ENCODE measurements around the gene SCCPDH.
"Not testable (repeated sequence)": the region's sequence is repeated elsewhere in the genome, so short reads cannot be mapped to it uniquely, and the experiment has no call there.

SCCPDH gene

GRCh38 chr1:246694213-246694895 is 29.9 kb upstream of the SCCPDH start:
- not testable (repeated sequence) for H3K4me3 Mint-ChIP-seq; H3K36me3 Mint-ChIP-seq; H3K27me3 Mint-ChIP-seq; H3K4me1 Mint-ChIP-seq (ENCODE audit: low read depth); H3K27ac Mint-ChIP-seq; H3K9me3 Mint-ChIP-seq (ENCODE audit: low read depth)

- Mint-ChIP-seq H3K4me1 (ENCODE audit: low read depth) (peaks cover 7% of the 10 kb centered on the region), H3K27me3 (no peaks in the 10 kb centered on the region), H3K27ac (no peak overlapping the region)
These were observed 29.1 kb upstream of the SCCPDH start for GRCh38 chr1:246695136-246695535.

GRCh38 chr1:246695666-246696065 is 28.5 kb upstream of the SCCPDH start:
- no peaks in the 10 kb centered on the region for H3K36me3 Mint-ChIP-seq
- H3K4me1 Mint-ChIP-seq (ENCODE audit: low read depth), result peaks cover 7% of the 10 kb centered on the region
- no peak overlapping the region for H3K4me3 Mint-ChIP-seq
- no peaks in the 10 kb centered on the region for H3K9me3 Mint-ChIP-seq (ENCODE audit: low read depth)
- no peak overlapping the region for H3K27ac Mint-ChIP-seq
- H3K27me3 Mint-ChIP-seq, result no peaks in the 10 kb centered on the region

More at GRCh38 chr1:246695136-246695535, 29.1 kb upstream of the SCCPDH start:
- no peak overlapping the region for H3K4me3 Mint-ChIP-seq
- no peaks in the 10 kb centered on the region for H3K9me3 Mint-ChIP-seq (ENCODE audit: low read depth)
- no peaks in the 10 kb centered on the region for H3K36me3 Mint-ChIP-seq

- Mint-ChIP-seq H3K4me3 (peak overlapping the region; percentile 68), H3K9me3 (ENCODE audit: low read depth) (no peaks in the 10 kb centered on the region), H3K4me1 (ENCODE audit: low read depth) (peaks cover 7% of the 10 kb centered on the region), H3K36me3 (no peaks in the 10 kb centered on the region), H3K27me3 (no peaks in the 10 kb centered on the region), H3K27ac (peak overlapping the region; percentile 11)
These were observed 25.6 kb upstream of the SCCPDH start for GRCh38 chr1:246698466-246699094.

GRCh38 chr1:246699095-246699735 is 25.0 kb upstream of the SCCPDH start:
- Mint-ChIP-seq H3K27ac (peak overlapping the region; percentile 11), H3K9me3 (ENCODE audit: low read depth) (no peaks in the 10 kb centered on the region), H3K36me3 (no peaks in the 10 kb centered on the region), H3K4me3 (peak overlapping the region; percentile 68), H3K27me3 (no peaks in the 10 kb centered on the region), H3K4me1 (ENCODE audit: low read depth) (peaks cover 7% of the 10 kb centered on the region)

GRCh38 chr1:246703581-246703980 is 20.6 kb upstream of the SCCPDH start:
- no peak overlapping the region for H3K4me3 Mint-ChIP-seq
- H3K4me1 Mint-ChIP-seq (ENCODE audit: low read depth), result peaks cover 13% of the 10 kb centered on the region
- H3K36me3 Mint-ChIP-seq, result no peaks in the 10 kb centered on the region
- no peaks in the 10 kb centered on the region for H3K27me3 Mint-ChIP-seq
- H3K27ac Mint-ChIP-seq, result no peak overlapping the region
- H3K9me3 Mint-ChIP-seq (ENCODE audit: low read depth), result no peaks in the 10 kb centered on the region

GRCh38 chr1:246705368-246705767 is 18.8 kb upstream of the SCCPDH start:
- Mint-ChIP-seq H3K9me3 (ENCODE audit: low read depth) (peaks cover 4% of the 10 kb centered on the region), H3K36me3 (peaks cover 2% of the 10 kb centered on the region), H3K27ac (no peak overlapping the region), H3K27me3 (peaks cover 2% of the 10 kb centered on the region), H3K4me3 (no peak overlapping the region), H3K4me1 (ENCODE audit: low read depth) (peaks cover 9% of the 10 kb centered on the region)

- H3K4me3 Mint-ChIP-seq, result no peak overlapping the region
- peaks cover 2% of the 10 kb centered on the region for H3K36me3 Mint-ChIP-seq
- H3K9me3 Mint-ChIP-seq (ENCODE audit: low read depth), result peaks cover 4% of the 10 kb centered on the region
These were observed 16.0 kb upstream of the SCCPDH start for GRCh38 chr1:246708166-246708565.

GRCh38 chr1:246709196-246709595 is 15.0 kb upstream of the SCCPDH start:
- no peak overlapping the region for H3K27ac Mint-ChIP-seq
- peaks cover 2% of the 10 kb centered on the region for H3K36me3 Mint-ChIP-seq
- H3K9me3 Mint-ChIP-seq (ENCODE audit: low read depth), result peaks cover 4% of the 10 kb centered on the region

More at GRCh38 chr1:246708166-246708565, 16.0 kb upstream of the SCCPDH start:
- peaks cover 9% of the 10 kb centered on the region for H3K4me1 Mint-ChIP-seq (ENCODE audit: low read depth)
- H3K27me3 Mint-ChIP-seq, result peaks cover 4% of the 10 kb centered on the region
- H3K27ac Mint-ChIP-seq, result no peak overlapping the region

GRCh38 chr1:246709835-246710234 is 14.4 kb upstream of the SCCPDH start:
- Mint-ChIP-seq H3K9me3 (ENCODE audit: low read depth) (peaks cover 4% of the 10 kb centered on the region), H3K36me3 (peaks cover 2% of the 10 kb centered on the region), H3K4me1 (ENCODE audit: low read depth) (peaks cover 9% of the 10 kb centered on the region), H3K4me3 (no peak overlapping the region), H3K27ac (no peak overlapping the region), H3K27me3 (peaks cover 4% of the 10 kb centered on the region)

More at GRCh38 chr1:246709196-246709595, 15.0 kb upstream of the SCCPDH start:
- Mint-ChIP-seq H3K4me1 (ENCODE audit: low read depth) (peaks cover 9% of the 10 kb centered on the region), H3K27me3 (peaks cover 4% of the 10 kb centered on the region), H3K4me3 (no peak overlapping the region)

- peaks cover 4% of the 10 kb centered on the region for H3K9me3 Mint-ChIP-seq (ENCODE audit: low read depth)
- no peak overlapping the region for H3K27ac Mint-ChIP-seq
- H3K36me3 Mint-ChIP-seq, result peaks cover 2% of the 10 kb centered on the region
- peaks cover 9% of the 10 kb centered on the region for H3K4me1 Mint-ChIP-seq (ENCODE audit: low read depth)
- H3K27me3 Mint-ChIP-seq, result peaks cover 8% of the 10 kb centered on the region
- H3K4me3 Mint-ChIP-seq, result no peak overlapping the region
These were observed 12.6 kb upstream of the SCCPDH start for GRCh38 chr1:246711548-246712003.

GRCh38 chr1:246712428-246712827 is 11.8 kb upstream of the SCCPDH start:
- H3K4me3 Mint-ChIP-seq; H3K27ac Mint-ChIP-seq; H3K4me1 Mint-ChIP-seq (ENCODE audit: low read depth); H3K9me3 Mint-ChIP-seq (ENCODE audit: low read depth); H3K36me3 Mint-ChIP-seq; H3K27me3 Mint-ChIP-seq: not testable (repeated sequence)

- H3K4me3 Mint-ChIP-seq; H3K27ac Mint-ChIP-seq; H3K9me3 Mint-ChIP-seq (ENCODE audit: low read depth); H3K36me3 Mint-ChIP-seq; H3K4me1 Mint-ChIP-seq (ENCODE audit: low read depth); H3K27me3 Mint-ChIP-seq: not testable (repeated sequence)
These were observed 4.8 kb upstream of the SCCPDH start for GRCh38 chr1:246719361-246719760.

GRCh38 chr1:246720814-246721213 is 3.4 kb upstream of the SCCPDH start:
- not testable (repeated sequence) for H3K4me3 Mint-ChIP-seq; H3K27me3 Mint-ChIP-seq; H3K36me3 Mint-ChIP-seq; H3K9me3 Mint-ChIP-seq (ENCODE audit: low read depth); H3K27ac Mint-ChIP-seq
- H3K4me1 Mint-ChIP-seq (ENCODE audit: low read depth), result peaks cover 10% of the 10 kb centered on the region

GRCh38 chr1:246722720-246723119 is 1.5 kb upstream of the SCCPDH start:
- Mint-ChIP-seq H3K9me3 (ENCODE audit: low read depth) (no peaks in the 10 kb centered on the region), H3K27ac (no peak overlapping the region), H3K36me3 (peaks cover 14% of the 10 kb centered on the region), H3K27me3 (no peaks in the 10 kb centered on the region), H3K4me3 (peak overlapping the region; percentile 94), H3K4me1 (ENCODE audit: low read depth) (peaks cover 11% of the 10 kb centered on the region)

Measured in activated naive CD8-positive, alpha-beta T cell (primary cell).